Peyer's patch (tissue), 4 donors: ENCODE data around the gene DHPS. TPM values are rescaled to one million over a fixed set of nuclear protein-coding genes. Genes with fewer than 3 reads are reported as not detected.
"Not testable (repeated sequence)": the region's sequence is repeated elsewhere in the genome, so short reads cannot be mapped to it uniquely, and the experiment has no call there.

Source experiments
- DNase-seq, 3 donors: peaks; one replicate each; pipeline ENCODE4 v3.0.0-alpha.2; 2017 to 2019
- H3K27ac ChIP-seq, 4 donors: fragments of 200-600 bp; sonication (generic); one replicate each; pipeline ENCODE4 v1.5.1; 2016 to 2019
- H3K27me3 ChIP-seq, 2 donors: fragments of 200-600 bp; sonication (generic); one replicate each; pipeline ENCODE4 v1.5.1; 2019
- H3K36me3 ChIP-seq, 3 donors: fragments of 200-600 bp; sonication (generic); one replicate each; pipeline ENCODE4 v1.5.1; 2016 to 2019
- H3K4me1 ChIP-seq, 4 donors: fragments of 200-600 bp; sonication (generic); one replicate each; pipeline ENCODE4 v1.5.1; 2016 to 2019
- H3K4me3 ChIP-seq, 4 donors: fragments of 200-600 bp; sonication (generic); 1 replicate in 3 of 4; 2 replicates in 1 of 4; pipeline ENCODE4 v1.5.1; 2016 to 2019; ENCODE audit warnings: mild to moderate bottlenecking in 1 of 4
- H3K9me3 ChIP-seq, 4 donors: fragments of 200-600 bp; sonication (generic); one replicate each; pipeline ENCODE4 v1.5.1; 2016 to 2019; ENCODE audit warnings: mild to moderate bottlenecking in 1 of 4
- CTCF ChIP-seq, 6 experiments: fragments of 450-650 bp in 4 of 6; fragments of 200-600 bp in 2 of 6; sonication (generic) in 1 of 6; IDR thresholded peaks; one replicate each; pipeline ENCODE4 v1.5.1; 2017 to 2019; ENCODE audit warnings: antibody characterized with exemption in 6 of 6, mild to moderate bottlenecking in 3 of 6, moderate library complexity in 1 of 6
- POLR2A ChIP-seq, 2 donors: fragments of 450-650 bp; IDR thresholded peaks; one replicate each; pipeline ENCODE4 v1.5.1; 2017; ENCODE audit warnings: antibody characterized with exemption in 2 of 2, mild to moderate bottlenecking in 2 of 2, moderate library complexity in 2 of 2
- total RNA-seq, 4 donors: library from RNA; depleted of rRNA; stranded (reverse); fragments of >200 nt; gene quantifications; one replicate each; pipeline ENCODE4 v1.1.0, GENCODE V29; 2016

DHPS gene
- total RNA-seq, 4 donors from 2014 or later, result 76.4 to 215 (median 150) TPM

- no peak for DNase-seq
- no peak for TF ChIP-seq CTCF (IDR thresholded peaks at IDR 0.05)
- TF ChIP-seq POLR2A (IDR thresholded peaks at IDR 0.05), result no peak
- H3K4me3 ChIP-seq, result no peak overlapping the region
- no peak overlapping the region for H3K27ac ChIP-seq
- no peaks in the 10 kb centered on the region for H3K9me3 ChIP-seq
- no peaks in the 10 kb centered on the region for H3K4me1 ChIP-seq
- H3K36me3 ChIP-seq, result peaks cover 0 to 84% (median 0%) of the 10 kb centered on the region in 3 donors
- no peaks in the 10 kb centered on the region for H3K27me3 ChIP-seq
Observed at GRCh38 chr19:12703046-12703445, 21.4 kb upstream of the DHPS start.

- no peak for TF ChIP-seq POLR2A (IDR thresholded peaks at IDR 0.05)
- TF ChIP-seq CTCF (IDR thresholded peaks at IDR 0.05), result no peak
- Histone ChIP-seq H3K4me3 (no peak overlapping the region), H3K4me1 (peaks cover 0 to 4% (median 0%) of the 10 kb centered on the region in 4 donors), H3K27ac (no peak overlapping the region), H3K9me3 (no peaks in the 10 kb centered on the region), H3K27me3 (no peaks in the 10 kb centered on the region), H3K36me3 (peaks cover 0 to 73% (median 0%) of the 10 kb centered on the region in 3 donors)
- no peak for DNase-seq
Observed at GRCh38 chr19:12701596-12702282, 20.1 kb upstream of the DHPS start.

GRCh38 chr19:12698138-12698537 lies 16.5 kb upstream of the DHPS start:
- DNase-seq, result no peak
- H3K9me3 ChIP-seq, result no peaks in the 10 kb centered on the region
- H3K36me3 ChIP-seq, result peaks cover 0 to 37% (median 0%) of the 10 kb centered on the region in 3 donors
- H3K4me1 ChIP-seq, result peaks cover 0 to 15% (median 10%) of the 10 kb centered on the region in 4 donors
- no peak overlapping the region for H3K4me3 ChIP-seq
- no peak for TF ChIP-seq POLR2A (IDR thresholded peaks at IDR 0.05)
- TF ChIP-seq CTCF (IDR thresholded peaks at IDR 0.05), result no peak
- H3K27me3 ChIP-seq, result no peaks in the 10 kb centered on the region
- no peak overlapping the region for H3K27ac ChIP-seq

GRCh38 chr19:12697425-12697824 lies 15.7 kb upstream of the DHPS start:
- not testable (repeated sequence) for H3K27ac ChIP-seq, H3K4me3 ChIP-seq

GRCh38 chr19:12696366-12697335 lies 15.0 kb upstream of the DHPS start, which contains the start of gene FBXW9:
Gene FBXW9, minus strand, starts transcription at chr19:12696631. Its CDS starts 50 bp downstream, at chr19:12696581.
- peaks cover 0 to 22% (median 0%) of the 10 kb centered on the region in 3 donors for H3K36me3 ChIP-seq
- H3K9me3 ChIP-seq, result no peaks in the 10 kb centered on the region
- TF ChIP-seq POLR2A (IDR thresholded peaks at IDR 0.05) (peak; percentile 43 to 52), CTCF (IDR thresholded peaks at IDR 0.05) (peak in 1 of 6 experiments; percentile 2)
- H3K4me3 ChIP-seq, result peak within 1 kb of the TSS; percentile 57 to 97 (median 80)
- H3K27ac ChIP-seq, result peak within 1 kb of the TSS; percentile 69 to 88 (median 84)
- peak; percentile 96 to 99 (median 98) for DNase-seq
- no peaks in the 10 kb centered on the region for H3K27me3 ChIP-seq
- peaks cover 0 to 15% (median 10%) of the 10 kb centered on the region in 4 donors for H3K4me1 ChIP-seq

More at GRCh38 chr19:12697425-12697824, 15.7 kb upstream of the DHPS start:
- peaks cover 0 to 29% (median 0%) of the 10 kb centered on the region in 3 donors for H3K36me3 ChIP-seq
- not testable (repeated sequence) for H3K9me3 ChIP-seq, H3K27me3 ChIP-seq, DNase-seq
- H3K4me1 ChIP-seq, result peaks cover 0 to 15% (median 10%) of the 10 kb centered on the region in 4 donors
